Naive thymus-derived CD8-positive, alpha-beta T cell (primary cell): ENCODE measurements around the gene EOLA2. TPM values are rescaled to one million over a fixed set of nuclear protein-coding genes. Genes with fewer than 3 reads are reported as not detected.
"Not testable (repeated sequence)": the region's sequence is repeated elsewhere in the genome, so short reads cannot be mapped to it uniquely, and the experiment has no call there.

Experiments
- ATAC-seq, 2 donors: fragments of 150-1000 bp; cut with Tn5 transposase in 1 of 2; sonication (Bioruptor Pico), chemical (Tn5 transposase) in 1 of 2; 1 replicate in 1 of 2; 2 replicates in 1 of 2; pipeline ENCODE4 v1.10.0; 2021; ENCODE audit warnings: mild to moderate bottlenecking in 2 of 2, moderate library complexity in 2 of 2
- POLR2A ChIA-PET: fragments of 350-600 bp; sonication (Branson Sonifier 250); formaldehyde crosslinking; loops from one replicate; lab custom pipeline; 2021; ENCODE audit warnings: antibody characterized with exemption; lab: Charles Lee
- DNase-seq, 10 donors: peaks; one replicate each; pipeline versions ENCODE4 v3.0.0 to v3.0.0-alpha.2; 2020 to 2022
- H3K27ac Mint-ChIP-seq, 10 donors: one replicate each; pipeline ENCODE4 v1.8.0; 2020 to 2022; ENCODE audit warnings: mild to moderate bottlenecking in 10 of 10, mixed read lengths in 10 of 10, moderate library complexity in 4 of 10, inconsistent platforms in 1 of 10
- H3K27me3 Mint-ChIP-seq, 5 donors: one replicate each; pipeline ENCODE4 v1.8.0; 2021 to 2022; ENCODE audit warnings: mixed read lengths in 5 of 5
- H3K36me3 Mint-ChIP-seq, 3 donors: one replicate each; pipeline ENCODE4 v1.8.0; 2020 to 2022; ENCODE audit warnings: mixed read lengths in 3 of 3, mild to moderate bottlenecking in 2 of 3, inconsistent platforms in 1 of 3
- H3K4me1 Mint-ChIP-seq, 4 donors: one replicate each; pipeline ENCODE4 v1.8.0; 2021 to 2022; ENCODE audit warnings: mixed read lengths in 4 of 4
- H3K4me3 Mint-ChIP-seq, 10 donors: one replicate each; pipeline ENCODE4 v1.8.0; 2020 to 2022; ENCODE audit warnings: mild to moderate bottlenecking in 10 of 10, mixed read lengths in 10 of 10, moderate library complexity in 6 of 10, inconsistent platforms in 1 of 10
- H3K9me3 Mint-ChIP-seq, 9 donors: one replicate each; pipeline ENCODE4 v1.8.0; 2020 to 2022; ENCODE audit warnings: mixed read lengths in 9 of 9, mild to moderate bottlenecking in 3 of 9, inconsistent platforms in 1 of 9, moderate library complexity in 1 of 9
- polyA plus RNA-seq, 3 donors: library from polyadenylated mRNA; unstranded; fragments of 300-500 nt; fragmentation: Illumina TruSeq; gene quantifications; one replicate each; pipeline ENCODE4 v1.2.3, GENCODE V29; 2021
- total RNA-seq, 8 experiments: library from RNA in 2 of 8; stranded (reverse) in 2 of 8; gene quantifications; one replicate each; pipeline ENCODE4 v1.2.3 and lab custom pipeline; 2021 to 2026

Gene EOLA2
- total and polyA plus RNA-seq, 5 experiments from 2014 or later = 25.7 to 47.1 (median 39.9) TPM

DNA sequence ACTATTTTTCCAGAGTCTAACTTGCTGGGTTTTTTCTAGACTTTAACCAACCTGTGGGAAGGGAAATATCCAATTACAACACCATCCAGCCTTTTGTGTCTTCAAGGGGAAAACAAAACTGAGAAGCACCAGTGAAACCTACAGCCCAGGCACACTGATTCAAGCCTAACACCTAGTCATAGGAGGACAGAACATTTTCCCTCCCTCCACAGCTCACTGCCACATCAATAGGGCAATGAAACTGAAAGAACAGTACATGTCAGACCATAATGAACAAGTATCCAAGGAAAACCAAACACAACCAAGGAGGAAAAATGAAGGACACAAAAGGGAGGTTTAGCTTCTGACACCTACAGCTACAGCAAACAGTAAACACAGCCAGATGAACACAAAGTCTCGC lies 39.7 kb downstream of the EOLA2 start:
- H3K27ac Mint-ChIP-seq = no peak overlapping the region
- H3K4me1 Mint-ChIP-seq = no peaks in the 10 kb centered on the region
- peaks cover 0 to 6% (median 0%) of the 10 kb centered on the region in 9 donors for H3K9me3 Mint-ChIP-seq
- peaks cover 0 to 7% (median 3%) of the 10 kb centered on the region in 5 donors for H3K27me3 Mint-ChIP-seq
- DNase-seq (no peak), ATAC-seq (no peak)
- POLR2A ChIA-PET = no interaction called here
- H3K4me3 Mint-ChIP-seq = no peak overlapping the region
- H3K36me3 Mint-ChIP-seq = peaks cover 0 to 2% (median 0%) of the 10 kb centered on the region in 3 donors

GRCh38 chrX:149890828-149891227 lies 47.5 kb downstream of the EOLA2 start:
- H3K36me3 Mint-ChIP-seq, H3K27me3 Mint-ChIP-seq, ATAC-seq, POLR2A ChIA-PET, H3K27ac Mint-ChIP-seq, DNase-seq, H3K4me1 Mint-ChIP-seq, H3K4me3 Mint-ChIP-seq, H3K9me3 Mint-ChIP-seq: not testable (repeated sequence)

Other genes with a start within 250 kb of the EOLA2 start
- gene MAGEA11, start 226.4 kb downstream of the EOLA2 start, total RNA-seq = not detected
- gene MAGEA11, start 226.4 kb downstream of the EOLA2 start, polyA plus RNA-seq = not detected
- gene HSFX1, start 164.4 kb downstream of the EOLA2 start, total RNA-seq = 1 to 10 TPM in 1 of 2 experiments, under 1 TPM in 1; 0.62 to 1.4 TPM
- gene HSFX1, start 164.4 kb downstream of the EOLA2 start, polyA plus RNA-seq = under 1 TPM in 2 of 3 donors, not detected in 1; 0.11 to 0.26 TPM
- not detected for gene MAGEA9, start 156.6 kb downstream of the EOLA2 start, total RNA-seq
- gene MAGEA9, start 156.6 kb downstream of the EOLA2 start, polyA plus RNA-seq = not detected
- not detected for gene MAGEA8, start 57.3 kb downstream of the EOLA2 start, total RNA-seq
- not detected for gene MAGEA8, start 57.3 kb downstream of the EOLA2 start, polyA plus RNA-seq
- not detected for gene HSFX4, start 8.9 kb downstream of the EOLA2 start, total RNA-seq
- gene HSFX4, start 8.9 kb downstream of the EOLA2 start, polyA plus RNA-seq = not detected